Activated gamma-delta T cell treated with anti-CD3 and anti-CD28 coated beads, Interleukin-2, amount 50 U/mL, for 16 hours (primary cell): ENCODE measurements around the gene TMEM203.
A peak's percentile ranks its signal among the peaks of the same experiment; 100 is the strongest.

ENCODE experiments used
- DNase-seq: peaks from one replicate; pipeline ENCODE4 v3.0.0-alpha.2; 2020; ENCODE audit warnings: low read depth

The TMEM203 gene

DNA sequence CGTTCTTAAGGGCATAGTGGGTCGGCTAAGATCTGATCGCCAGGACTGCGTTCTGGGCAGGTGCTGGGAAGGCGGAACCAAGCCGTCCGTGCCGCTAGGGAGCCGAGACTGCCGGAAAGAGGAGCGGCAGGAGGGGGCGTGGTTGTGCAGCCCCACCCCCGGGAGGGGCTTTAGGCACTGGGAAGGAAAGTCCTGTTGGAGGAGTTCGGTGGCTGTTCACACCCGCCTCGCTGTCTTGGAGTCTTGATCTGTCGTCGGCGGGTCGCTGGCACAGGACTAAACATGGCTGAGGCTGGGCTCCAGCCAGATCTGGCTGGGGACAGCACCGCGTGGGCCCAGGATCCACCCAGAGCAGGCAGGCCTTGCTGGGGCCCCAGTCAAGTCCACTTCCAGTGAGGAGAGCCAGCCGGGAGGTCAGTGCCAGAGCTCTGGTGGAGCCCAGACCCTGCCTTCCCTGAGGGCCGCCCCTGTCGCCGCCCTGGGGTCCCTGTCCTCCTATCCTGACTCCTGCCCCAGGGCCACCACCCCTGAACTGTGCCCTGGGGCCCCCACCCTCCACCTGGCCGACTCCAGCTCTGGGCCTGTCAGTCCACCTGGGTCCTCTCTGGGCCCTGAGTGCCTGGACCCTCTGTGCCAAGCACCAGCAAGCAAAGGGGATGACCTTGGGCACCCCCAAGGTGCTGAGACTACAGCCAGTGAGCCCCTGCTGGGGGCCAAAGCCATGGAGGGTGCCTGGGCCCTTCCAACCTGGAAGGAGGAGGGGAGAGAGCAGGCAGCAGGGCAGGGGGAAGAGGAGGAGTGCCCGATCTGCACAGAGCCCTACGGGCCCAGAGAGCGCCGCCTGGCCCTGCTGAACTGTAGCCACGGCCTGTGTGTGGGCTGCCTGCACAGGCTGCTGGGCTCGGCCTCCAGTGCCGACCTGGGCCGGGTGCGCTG lies 12.1 kb upstream of the TMEM203 start:
- DNase-seq: no peak

DNA sequence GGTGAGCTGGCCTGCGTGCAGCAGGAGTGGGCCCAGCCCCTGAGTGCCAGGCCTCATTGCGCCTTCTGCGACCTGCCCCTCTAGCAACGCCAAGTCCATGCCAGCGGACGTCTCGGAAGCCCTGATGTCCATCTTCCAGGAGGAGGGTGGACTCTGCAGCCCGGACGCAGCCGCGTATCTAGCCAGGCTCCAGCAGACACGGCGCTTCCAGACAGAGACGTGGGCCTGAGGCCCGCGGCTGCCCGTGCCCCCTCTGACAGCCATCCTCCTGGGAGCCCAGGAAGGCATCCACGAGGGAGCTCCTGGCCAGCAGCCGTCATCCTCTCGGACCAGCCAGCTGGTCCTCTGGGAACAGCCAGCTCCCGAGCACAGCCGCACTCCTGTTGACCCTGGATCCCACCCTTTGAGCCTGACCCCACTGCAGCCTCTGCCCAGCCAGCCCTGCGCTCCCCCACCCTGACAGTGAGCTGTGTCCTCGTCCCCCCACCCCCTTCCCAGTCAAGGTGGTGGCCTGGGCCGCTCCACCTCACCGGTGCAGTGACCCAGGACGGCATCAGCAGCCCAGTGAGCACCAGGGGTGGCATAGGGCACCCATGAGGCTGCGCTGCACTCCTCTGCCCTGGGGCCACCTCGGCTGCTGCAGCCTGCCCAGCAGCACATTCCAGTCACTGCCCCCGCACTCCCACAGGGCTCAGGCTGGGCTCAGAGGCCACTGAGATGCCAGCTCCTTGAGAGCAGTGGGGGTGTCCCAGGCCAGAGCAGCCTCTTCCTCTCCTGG lies 10.9 kb upstream of the TMEM203 start:
- DNase-seq: no peak

DNA sequence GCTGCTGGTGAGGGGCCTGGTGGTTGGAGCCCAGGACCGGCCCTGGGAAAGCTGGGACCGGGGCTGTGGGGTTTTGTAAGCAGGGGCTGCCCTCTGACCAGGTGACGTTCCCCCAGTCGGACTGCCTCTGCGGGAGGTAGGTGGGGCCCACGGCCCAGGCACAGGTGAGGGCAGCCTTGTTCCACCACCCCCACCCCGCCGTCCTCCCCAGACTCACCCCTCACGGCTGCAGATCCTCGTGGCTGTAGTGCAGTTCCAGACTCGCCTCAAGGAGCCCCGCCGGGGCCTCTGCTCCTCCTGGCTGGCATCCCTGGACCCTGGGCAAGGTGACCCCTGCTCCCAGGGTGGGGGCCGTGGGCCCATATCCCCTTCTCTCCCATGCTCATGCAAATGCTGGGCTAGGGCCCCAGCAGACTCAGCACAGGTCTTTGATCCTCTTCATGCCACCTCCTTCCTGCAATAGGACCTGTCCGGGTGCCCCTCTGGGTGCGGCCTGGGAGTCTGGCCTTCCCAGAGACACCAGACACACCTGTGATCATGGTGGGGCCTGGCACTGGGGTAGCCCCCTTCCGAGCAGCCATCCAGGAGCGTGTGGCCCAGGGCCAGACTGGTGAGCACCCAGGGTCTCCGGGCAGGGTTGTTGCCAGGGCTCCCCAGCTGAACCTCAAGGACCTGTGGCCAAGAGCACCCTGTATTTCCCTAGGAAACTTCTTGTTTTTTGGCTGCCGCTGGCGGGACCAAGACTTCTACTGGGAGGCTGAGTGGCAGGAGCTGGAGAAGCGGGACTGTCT lies 9.9 kb upstream of the TMEM203 start:
- no peak for DNase-seq

DNA sequence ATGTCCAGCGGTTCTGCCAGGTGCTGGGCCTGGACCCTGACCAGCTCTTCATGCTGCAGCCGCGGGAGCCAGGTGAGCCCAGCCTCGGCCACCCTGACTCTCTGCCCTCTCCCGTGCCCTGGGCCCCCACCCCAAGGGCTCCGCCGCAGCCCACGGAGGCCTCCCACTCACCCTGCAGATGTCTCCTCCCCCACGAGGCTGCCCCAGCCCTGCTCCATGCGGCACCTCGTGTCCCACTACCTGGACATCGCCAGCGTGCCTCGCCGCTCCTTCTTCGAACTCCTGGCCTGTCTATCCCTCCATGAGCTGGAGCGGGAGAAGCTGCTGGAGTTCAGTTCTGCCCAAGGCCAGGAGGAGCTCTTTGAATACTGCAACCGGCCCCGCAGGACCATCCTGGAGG lies 9.2 kb upstream of the TMEM203 start:
- no peak for DNase-seq

DNA sequence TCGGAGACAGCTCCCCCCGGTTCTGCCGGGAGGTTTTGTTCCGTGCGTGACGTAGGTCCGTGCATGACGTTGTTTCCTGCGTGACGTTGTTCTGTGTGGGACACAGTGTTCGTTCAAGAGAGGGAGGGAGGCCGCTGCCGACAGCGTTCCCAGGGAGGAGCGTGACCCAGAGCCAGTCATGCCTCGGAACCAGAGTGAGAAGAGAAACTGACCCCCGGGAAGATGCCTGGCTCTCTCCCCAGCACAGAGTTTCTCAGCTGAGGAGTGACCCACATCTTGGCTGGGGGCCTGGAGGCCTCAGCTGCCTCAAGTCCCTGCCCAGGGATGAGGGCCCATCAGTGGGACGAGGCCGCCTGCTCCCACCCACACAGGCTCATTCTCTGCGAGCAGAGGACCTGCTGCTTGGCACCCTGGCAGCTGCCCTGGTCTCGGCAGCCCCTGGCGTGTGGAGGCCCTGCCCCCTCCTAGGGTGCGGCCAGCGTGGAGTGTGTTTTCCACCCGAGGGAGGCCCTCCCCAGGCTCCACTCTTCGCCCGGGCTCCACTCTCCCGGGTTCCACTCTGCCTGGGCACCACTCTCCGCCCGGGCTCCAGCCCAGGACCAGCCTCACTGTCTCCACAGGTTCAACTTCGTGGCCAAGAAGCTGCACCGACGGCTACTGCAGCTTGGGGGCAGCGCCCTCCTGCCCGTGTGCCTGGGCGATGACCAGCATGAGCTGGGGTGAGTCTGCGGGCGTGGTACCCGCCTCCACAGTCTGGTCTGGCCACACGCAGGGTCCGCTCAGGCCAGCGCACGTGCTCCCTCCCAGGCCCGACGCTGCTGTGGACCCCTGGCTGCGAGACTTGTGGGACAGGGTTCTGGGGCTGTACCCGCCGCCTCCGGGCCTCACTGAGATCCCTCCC lies 8.0 kb upstream of the TMEM203 start:
- DNase-seq: no peak

DNA sequence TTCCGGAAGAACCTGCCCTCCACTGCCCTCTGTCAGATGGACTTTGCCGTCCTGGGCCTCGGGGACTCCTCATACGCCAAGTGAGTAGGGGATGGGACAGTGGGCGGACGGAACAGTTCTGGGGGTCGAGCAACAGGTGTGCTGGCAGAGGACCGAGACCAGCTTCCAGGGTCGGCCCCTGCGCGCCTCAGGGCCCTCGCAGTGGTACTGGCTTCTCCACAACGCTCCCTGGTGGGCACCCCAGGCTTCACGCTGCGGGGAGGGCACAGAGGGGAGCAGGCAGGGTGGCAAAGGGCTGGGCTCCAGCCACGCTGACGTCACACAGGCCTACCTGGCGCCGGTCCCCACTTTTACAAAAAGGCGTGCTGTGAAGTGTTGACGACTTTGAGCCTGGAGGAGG lies 7.1 kb upstream of the TMEM203 start:
- no peak for DNase-seq

DNA sequence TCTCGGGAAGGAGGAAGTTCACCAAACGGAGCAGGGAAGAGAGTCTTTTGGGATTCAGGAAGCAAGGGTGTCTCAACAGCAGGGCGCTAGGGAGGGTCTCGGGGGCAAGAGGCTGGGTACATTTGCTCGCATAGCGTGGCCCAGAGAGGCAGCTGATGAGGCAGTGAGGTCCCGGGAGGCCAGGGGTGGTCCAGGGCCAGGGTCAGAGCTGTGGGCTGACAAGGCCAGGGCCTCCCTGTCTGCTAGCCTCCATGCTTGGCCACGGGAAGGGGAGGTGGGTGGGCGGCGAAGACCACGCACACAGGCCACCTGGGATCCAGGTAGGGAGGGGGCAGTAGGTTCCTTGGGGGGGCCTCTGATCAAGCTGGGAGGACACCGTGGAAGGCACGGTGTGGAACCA lies 6.1 kb upstream of the TMEM203 start:
- DNase-seq: no peak

DNA sequence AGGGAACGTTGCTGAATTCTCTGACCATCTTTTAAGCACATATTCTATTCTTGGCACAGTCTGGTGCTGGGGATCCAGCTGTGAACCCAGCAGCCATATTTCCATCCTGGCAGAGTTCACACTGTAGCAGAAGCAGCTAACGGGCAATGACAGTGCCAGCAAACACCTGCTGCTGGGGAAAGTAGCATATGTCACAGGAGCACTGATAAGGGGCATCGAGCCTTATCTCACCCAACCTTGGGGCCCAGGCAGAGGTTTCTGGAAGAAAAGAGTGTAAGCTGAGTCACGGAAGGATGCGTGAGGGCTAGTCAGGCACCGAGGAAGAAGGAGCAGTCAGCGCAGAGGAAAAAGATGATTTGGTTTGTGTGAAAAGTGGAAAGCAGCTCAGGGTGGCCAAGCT lies 1.2 kb upstream of the TMEM203 start:
- DNase-seq: no peak

DNA sequence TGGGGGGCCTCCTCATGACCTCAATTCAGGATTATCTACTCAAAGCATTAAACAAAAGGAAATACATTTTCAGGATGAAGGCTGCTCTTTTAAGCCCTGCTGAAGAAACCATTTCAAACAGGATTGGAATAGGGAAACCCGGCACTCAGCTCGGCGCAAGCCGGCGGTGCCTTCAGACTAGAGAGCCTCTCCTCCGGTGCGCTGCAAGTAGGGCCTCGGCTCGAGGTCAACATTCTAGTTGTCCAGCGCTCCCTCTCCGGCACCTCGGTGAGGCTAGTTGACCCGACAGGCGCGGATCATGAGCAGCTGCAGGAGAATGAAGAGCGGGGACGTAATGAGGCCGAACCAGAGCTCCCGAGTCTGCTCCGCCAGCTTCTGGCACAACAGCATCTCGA lies 720 bp downstream of the TMEM203 start:
- no peak for DNase-seq

DNA sequence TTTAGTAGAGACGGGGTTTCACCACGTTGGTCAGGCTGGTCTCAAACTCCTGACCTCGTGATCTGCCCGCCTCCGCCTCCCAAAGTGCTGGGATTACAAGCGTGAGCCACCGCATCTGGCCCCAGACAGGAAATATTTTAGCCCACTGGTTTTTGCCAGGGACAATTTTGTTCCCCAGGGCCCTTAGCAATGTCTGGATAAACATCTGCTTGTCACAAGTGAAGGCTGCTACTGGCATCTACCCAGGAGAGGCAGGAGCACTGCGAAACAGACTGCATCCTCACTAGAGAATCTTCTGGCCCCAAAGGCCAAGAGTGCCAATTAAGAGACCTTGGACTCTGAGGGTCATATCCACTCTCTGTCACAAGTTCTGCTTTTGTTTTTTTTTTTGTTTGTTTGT lies 2.5 kb downstream of the TMEM203 start:
- no peak for DNase-seq

DNA sequence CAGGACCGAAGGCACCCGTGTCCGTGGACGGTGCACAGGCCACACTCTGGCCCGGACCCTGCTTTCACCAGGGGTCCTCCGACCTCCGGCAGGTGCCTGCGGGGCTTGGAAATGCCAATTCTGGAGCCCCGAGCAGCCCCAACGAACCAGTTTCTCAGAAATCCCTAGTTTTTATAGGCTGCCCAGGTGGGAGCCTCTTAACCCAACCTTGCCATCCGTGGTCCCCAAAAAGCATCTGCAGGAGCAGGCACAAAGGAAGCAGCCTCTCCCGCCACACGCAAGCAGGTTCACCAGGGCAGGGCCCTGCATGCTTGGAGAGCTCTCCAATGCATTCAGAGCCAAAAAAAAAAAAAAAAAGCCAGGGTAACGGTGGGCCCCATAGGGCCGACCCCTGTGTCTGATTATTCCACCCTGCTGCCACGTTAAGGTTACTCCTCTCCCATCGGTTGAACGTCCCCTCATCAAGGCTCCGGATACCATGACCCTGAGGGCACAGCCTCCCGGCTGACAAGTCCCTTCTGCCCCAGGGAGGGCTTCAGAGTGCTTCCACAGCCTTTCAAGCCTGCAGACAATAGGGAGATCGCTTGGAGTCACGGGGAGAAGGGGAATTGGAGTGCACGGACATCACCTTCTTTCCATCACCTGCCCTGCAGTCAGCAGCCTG lies 4.1 kb downstream of the TMEM203 start:
- DNase-seq: no peak

DNA sequence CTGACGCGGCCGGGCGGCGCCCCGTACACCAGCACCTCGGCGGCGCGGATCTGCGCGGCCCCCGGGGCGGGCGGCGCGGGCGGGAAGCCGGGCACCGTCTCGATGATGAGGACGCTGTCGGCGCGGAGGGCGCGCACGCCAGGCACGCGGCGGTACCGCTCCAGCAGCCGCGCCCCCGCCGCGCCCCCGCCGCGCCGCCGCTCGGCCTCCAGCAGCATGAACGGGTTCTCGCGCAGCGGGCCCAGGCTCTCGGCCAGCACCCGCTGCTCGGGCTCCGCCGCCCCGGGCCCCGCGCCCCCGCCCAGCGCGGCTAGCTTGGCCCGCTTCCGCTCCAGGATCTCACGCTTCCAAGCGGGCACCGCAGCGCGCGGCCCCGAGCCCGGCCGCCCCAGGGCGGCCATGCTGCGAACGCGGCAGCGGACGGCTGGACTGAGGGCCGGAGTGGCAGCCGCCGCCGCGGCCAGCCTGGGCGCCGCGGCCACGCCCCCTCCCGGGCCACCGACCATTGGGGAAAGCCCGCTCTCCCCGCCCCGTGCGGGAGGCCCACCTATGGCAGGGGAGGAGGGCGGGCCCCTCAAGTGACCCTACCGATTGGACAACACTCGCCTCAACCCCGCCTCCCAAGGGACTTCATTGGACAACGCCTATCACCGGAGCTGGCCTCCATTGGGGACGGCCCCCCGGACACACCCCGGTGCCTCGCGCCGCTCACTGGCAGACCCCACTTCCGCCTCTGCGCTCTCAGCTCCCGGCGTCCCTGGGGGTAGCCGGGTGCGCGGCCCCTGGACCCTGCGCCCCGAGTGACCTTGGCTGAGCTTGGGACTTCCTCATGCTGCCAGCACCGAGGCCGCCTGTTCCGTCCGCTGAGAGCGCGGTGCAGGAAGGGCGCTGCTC lies 4.9 kb downstream of the TMEM203 start, which contains the start of gene TPRN:
TPRN (minus strand) TSS at position 431 of the 894 bp plus-strand sequence; CDS start at position 401, 30 bp downstream.
- DNase-seq: peak; percentile 99

DNA sequence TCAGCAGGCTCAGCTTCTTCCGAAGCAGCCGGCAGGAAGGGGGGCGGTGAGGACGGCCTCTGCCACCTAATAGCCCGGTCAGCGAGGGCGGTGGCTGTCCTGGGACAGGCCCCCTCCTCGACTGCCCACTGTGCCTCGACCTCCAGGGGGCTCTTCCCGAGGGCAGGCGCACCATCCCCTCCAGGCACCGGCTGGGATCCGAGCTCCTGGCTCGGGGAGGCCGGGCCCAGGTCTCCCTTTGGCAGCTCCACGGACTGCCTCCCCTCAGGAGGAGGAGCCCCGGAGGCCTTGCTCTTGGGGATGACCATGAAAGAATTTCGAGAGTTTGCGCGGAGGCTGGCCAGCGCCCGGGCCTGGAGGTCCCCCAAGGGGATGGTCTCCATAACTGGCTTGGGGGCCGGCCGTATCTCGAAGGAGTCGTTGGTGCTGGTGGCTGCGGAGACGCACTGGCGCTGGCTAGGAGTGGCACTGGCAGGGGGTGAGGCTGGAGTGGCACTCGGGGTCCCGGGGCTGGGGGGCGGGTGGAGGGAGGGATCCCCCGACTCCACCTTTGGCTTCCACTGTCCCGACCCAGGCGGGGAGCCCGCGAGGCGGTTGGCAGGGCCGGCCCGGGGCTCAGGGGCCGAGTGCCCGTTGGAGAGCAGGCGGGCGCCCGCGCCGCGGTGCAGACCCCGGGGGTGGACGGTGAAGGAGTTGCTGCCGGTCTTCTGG lies 5.9 kb downstream of the TMEM203 start:
- DNase-seq: no peak

DNA sequence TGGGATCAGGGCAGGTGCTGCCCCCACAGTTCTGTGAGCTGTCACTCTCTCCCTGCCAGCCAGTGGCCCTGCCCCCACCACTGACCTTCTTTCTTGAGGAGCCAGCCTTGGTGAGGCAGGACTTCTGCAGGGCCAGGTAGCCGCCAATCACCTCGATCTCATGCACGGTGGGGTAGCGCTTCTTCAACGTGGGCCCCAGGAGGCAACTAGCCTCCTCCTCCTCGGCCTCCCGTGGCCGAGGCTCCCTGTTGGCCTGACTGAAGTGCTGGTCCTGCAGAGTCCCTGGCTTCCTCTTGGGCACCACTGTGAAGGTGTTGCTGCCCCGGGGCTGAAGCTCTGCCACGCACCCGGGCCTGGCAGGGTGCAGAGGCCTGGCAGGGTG lies 6.6 kb downstream of the TMEM203 start:
- DNase-seq: no peak

DNA sequence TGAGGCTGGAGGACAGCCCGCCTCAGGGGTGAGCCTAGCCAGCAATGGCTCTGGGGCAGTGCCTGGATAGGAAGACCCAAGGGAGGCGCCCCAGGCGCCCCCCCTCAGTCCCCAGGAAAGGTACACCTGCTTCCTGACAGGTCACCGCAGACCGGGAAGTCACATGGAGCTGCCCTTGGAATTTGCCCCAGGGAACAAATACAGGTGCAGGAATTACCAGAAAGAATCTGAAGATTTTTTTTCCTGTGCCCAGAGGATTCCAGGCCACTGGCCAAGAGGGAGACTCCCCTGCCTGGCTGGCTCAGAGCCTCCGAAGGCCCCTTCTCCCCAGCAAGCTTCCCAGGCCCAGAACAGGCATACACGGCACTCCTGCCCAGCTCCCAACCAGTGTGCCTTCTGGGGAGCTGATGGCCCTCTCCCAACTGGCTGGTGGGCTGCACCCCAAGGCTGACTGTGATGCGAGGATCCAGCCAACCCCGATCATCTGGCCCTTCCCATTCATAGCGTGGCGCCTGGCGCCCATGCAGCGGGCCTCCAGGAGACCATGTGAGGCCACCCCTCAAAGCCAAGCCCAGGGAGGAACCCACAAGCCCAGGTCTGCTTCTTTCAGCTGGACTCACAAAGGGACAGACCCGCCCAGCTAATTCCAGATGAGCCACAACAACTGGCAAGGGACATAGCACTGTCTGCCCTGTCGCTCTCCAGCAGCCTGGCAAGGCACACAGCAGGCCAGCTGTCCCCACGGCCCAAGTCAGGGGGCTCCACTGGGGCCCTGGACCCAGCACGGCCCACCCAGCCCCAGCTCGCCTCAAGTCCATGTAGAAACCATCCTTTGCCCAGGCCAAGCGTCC lies 7.2 kb downstream of the TMEM203 start:
- DNase-seq: no peak

DNA sequence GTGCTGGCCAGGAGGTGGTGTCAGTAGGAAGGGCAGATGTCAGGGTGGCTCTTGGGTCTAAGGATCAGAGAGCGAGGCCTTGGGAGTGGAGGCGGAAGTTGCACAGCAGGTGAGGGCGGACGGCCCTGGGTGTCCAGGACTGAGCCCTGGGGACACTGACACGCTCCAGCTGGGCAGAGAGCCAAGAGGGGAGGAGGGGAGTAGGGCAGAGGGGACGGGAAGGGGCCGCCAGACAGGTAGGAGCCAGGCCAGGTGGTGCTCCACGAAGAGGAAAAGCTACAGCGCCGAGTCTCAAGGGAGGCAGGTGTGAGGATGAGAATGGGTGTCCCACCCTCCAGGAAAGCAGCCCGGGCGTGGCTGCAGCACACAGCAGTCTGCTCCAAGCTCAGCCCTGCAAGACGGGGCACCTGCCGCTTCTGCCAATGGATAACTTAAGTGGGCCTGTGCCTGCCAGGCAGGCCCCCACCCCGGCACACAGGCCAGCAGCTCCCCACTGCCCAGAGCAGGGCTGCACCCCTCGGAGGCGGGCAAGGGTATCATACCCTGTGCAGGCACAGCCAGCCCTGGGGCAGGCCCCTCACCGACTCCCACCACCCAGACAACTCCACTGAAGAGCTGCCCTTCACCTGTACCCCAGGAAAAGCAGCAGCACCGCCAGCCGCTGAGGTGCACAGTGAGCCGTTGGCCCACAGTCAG lies 9.8 kb downstream of the TMEM203 start:
- no peak for DNase-seq

DNA sequence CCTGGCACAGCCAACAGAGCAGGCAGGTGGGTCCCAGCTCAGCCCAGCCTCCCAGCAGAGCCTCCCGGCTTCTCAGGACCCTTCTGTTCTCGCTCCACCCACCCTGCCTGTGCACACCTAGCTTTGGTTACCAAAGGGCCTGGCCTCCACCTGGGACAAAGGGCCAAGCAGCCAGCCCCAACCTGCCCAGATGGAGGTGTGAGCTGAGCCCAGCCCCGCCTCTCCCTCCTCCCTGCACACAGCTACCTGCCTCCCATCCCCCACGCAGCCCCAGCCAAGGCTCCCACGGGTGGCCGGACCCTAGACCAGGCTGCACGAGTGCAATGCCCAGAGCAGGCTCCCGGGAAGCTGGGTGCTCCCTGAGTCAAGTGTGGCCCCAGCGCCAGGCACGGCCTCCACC lies 10.5 kb downstream of the TMEM203 start:
- DNase-seq: no peak

DNA sequence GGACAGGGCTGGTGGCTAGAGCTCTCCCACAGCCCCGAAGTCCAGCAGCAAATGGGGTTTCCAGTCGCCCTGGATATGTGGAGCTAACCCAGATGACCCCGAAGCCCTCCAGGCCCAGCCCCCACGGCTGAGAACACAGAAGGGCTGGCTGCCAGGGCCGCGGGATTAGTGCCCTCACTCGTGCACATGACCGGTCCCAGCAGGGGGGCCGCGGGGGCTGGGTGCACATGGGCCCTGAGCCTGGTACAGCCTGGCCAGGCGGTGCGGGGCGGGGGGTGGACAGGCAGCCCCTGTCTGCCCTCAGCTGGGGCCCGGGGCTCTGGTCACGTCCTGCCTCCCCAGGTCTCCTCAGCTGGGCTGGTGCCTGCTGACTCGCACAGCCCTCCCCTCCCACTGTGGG lies 11.1 kb downstream of the TMEM203 start:
- no peak for DNase-seq
